GM11168 (cell line): Measurements from ENCODE around the gene KCTD14.
"Not testable (repeated sequence)": the region's sequence is repeated elsewhere in the genome, so short reads cannot be mapped to it uniquely, and the experiment has no call there.

Experiments used
- in situ Hi-C: fragments of 300-500 bp; cut with MboI; formaldehyde crosslinking; loops from one replicate; pipeline ENCODE4 v1.12.0; 2022; ENCODE audit warnings: low sequenced_read_pairs; ENCODE audit not compliant: unreplicated experiment

KCTD14 gene

DNA sequence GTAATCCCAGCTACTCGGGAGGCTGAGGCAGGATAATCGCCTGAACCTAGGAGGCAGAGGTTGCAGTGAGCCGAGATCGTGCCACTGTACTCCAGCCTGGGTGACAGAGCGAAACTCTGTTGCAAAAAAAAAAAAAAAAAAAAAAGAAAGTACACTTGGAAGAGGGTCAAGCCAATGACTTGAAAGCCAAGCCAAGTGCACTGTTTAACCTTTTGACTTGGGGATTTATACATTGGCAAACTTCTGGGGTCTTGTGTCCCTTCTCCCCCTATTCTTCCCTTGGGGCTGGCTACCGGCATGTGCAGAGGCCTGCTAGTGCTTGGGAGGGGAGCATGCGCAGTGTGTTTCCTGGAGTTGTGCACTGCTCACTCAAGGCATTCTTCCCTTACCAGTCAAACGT lies 26.3 kb upstream of the KCTD14 start:
- in situ Hi-C loops: no loop called here

DNA sequence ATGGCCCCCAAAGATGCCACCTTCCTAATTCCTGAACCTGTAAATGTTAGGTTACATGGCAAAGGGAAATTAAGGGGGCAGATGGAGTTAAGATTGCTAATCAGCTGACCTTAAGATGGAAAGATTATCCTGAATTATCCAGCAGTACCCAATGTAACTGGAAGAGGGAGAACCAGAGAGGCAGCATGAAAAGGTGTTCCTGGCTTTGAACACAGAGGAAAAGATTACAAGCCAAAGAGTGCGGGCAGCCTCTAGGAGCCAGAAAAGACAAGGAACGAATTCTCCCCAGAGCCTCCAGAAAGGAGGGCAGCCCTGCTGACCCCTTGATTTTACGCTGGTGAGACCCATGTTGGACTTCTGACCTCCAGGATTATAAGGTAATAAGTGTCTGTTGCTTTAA lies 25.5 kb upstream of the KCTD14 start:
- in situ Hi-C loops: no loop called here

DNA sequence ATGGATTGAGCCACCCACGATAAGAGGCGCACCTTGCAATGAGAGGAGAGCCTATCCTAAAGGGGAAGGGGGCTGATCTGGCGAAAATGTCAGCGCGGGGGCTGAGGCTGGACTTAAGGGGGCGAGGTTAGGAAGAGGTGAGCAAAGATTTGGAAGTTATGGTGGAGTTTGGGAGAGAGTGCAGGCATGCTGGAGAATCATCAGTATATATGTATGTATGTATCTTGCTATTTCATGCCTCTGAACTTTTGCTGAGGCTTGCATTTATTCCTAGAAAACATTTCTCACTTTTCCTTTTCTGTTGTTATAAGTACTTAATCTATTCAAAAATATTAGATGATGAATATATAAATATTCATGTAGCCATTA lies 23.4 kb upstream of the KCTD14 start:
- in situ Hi-C loops: no loop called here

DNA sequence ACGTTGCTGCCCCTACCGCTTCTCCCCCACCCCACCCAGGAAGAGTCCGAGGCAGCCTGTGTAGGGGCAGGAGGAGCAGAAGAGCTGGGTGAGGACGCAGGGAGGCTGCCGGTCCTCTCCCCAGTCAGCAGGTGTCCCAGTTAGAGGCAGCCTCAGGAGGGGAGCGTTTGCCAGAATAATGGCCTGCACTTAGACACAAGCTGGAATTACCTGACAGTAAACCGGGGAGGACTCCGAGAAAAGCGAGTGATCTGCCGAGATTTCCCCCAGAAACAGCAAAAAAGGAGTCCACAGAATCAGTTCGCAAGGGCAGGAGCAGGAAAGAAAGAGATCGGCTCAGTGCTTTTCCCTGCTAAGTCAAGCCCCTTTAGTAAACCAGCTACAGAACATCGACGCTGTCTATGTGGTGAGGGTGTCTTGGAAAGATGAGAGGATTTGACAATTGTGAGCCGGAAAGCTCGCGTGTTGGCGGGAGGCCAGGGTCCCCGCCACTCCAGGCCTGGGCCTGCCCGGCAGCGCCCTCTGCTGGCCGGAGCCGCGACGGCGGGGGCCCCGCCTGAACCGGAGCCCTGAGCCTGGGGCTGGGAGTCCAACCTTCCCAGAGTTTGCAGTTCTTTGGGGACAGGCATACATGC lies 22.9 kb upstream of the KCTD14 start:
- in situ Hi-C loops: no loop called here

DNA sequence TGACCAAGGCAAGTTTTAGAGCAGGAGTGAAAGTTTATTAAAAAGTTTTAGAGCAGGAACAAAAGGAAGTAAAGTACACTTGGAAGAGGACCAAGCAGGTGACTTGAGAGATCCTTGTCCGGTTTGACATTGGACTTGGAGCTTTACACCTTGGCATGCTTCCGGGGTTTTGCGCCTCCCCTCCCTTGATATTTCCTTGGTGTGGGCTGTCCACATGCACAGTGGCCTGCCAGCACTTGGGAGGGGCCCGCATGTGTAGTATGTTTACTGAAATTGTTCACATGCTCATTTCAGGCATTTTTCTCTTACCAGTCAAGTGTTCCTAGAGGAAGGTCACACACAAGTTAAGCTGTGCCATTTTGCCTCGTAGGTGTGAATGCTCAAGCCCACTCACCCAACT lies 21.6 kb upstream of the KCTD14 start:
- in situ Hi-C loops: no loop called here

DNA sequence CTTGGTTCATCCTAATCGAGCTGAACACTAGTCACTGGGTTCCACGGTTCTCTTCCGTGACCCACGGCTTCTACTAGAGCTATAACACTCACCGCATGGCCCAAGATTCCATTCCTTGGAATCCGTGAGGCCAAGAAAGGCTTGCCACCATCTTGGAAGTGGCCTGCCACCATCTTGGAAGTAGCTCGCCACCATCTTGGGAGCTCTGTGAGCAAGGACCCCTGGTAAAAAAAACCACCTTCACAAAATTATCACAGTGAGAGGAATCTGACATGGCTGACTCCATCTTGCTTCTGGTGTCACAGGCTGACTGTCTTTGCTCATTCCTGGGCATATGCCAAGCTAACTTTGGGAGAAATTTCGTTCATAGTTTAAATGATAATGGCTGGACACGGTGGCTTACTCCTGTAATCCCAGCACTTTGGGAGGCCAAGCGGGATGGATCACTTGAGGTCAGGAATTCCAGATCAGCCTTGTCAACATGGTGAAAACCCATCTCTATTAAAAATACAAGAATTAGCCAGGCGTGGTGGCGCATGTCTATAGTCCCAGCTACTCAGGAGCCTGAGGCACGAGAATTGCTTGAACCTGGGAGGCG lies 18.9 kb upstream of the KCTD14 start:
- in situ Hi-C loops: no loop called here

DNA sequence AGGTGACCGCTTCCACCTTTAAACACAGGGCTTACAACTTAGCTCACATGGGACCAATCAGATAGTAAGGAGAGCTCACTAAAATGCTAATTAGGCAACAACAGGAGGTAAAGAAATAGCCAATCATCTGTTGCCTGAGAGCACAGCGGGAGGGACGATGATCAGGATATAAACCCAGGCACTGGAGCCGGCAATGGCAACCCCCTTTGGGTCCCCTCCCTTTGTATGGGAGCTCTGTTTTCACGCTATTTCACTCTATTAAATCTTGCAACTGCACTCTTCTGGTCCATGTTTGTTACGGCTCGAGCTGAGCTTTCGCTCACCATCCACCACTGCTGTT lies 18.3 kb upstream of the KCTD14 start:
- in situ Hi-C loops: not testable (repeated sequence)

DNA sequence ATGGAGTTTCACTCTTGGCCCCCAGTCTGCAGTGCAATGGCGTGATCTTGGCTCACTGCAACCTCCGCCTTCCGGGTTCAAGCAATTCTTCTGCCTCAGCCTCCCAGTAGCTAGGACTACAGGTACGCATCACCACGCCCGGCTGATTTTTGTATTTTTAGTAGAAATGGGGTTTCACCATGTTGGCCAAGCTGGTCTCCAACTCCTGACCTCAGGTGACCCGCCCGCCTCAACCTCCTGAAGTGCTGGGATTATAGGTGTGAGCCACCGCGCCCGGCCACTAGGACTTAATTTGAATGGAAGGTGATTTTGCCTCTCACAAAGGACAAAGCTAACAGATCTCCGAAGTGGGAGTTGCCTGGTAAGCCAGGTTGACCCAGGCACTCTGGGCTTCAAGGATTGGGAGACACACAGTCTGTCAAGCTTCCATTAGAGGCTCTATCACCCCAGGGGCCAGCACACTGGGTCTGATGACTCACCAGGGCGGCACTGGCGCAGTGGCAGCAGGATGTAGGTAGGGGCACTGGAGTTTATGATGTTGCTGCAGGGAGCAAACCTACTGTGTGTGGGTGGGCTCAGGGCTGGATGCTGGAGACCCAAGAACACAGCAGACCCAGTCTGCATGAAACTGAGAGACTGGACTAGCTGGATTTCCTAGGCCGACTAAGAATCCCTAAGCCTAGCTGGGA lies 17.8 kb upstream of the KCTD14 start:
- in situ Hi-C loops: no loop called here

DNA sequence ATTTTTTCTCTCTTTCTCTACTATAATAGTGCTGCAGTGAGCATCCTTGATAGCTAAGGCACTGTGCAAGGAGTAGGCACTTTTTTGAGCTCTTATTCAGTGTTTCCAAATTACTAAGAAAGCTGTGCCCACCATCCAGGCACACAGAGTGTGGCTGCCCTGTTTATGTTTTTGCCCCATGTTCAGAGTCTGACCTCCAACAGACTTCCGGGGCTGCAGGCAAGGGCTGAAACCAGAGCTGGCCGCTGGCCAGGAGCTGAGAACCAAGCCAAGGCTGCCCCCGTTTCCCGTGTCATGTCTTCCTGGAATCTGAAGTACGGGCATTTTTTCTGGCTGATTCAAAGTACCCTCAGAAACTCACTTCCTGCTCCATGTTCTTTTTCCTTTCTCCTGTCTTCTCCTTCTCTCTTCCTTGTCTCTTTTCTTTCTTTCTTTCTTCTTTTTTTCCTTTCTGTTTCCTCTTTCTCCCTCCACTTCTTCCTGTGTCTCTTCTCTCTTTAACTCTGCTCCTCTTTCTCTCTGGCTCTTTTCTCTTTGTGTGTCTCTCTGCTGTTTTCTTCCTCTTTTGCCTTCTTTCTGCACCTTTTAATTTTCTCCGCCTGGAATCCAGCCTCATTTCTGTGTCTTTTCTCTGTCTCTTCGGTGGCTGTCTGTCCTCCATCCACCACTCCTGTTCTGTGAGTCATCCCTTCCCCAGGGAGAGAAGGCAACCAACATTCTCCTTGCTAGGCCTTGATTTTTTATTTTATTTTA lies 17.0 kb upstream of the KCTD14 start:
- in situ Hi-C loops: no loop called here

DNA sequence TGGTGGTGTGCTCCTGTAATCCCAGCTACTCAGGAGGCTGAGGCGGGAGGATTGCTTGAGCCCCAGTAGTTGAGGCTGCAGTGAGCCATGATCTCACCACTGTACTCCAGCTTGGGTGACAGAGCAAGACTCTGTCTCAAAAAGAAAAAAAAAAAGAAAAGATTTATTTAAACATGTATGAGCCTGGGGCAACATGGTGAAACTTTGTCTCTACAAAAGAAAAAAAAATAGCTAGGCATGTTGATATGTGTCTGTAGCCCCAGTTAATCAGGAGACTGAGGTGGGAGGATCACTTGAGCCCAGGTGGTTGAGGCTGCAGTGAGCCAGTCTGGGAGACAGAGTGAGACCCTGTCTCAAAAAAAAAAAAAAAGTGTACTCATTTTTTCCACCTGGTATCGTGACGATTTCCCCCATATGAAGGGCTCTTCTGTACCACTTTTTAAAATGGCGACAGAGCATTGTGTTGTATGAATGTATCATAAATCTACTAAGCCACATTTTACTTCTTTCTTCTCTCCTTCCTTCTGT lies 16.4 kb upstream of the KCTD14 start:
- in situ Hi-C loops: no loop called here

DNA sequence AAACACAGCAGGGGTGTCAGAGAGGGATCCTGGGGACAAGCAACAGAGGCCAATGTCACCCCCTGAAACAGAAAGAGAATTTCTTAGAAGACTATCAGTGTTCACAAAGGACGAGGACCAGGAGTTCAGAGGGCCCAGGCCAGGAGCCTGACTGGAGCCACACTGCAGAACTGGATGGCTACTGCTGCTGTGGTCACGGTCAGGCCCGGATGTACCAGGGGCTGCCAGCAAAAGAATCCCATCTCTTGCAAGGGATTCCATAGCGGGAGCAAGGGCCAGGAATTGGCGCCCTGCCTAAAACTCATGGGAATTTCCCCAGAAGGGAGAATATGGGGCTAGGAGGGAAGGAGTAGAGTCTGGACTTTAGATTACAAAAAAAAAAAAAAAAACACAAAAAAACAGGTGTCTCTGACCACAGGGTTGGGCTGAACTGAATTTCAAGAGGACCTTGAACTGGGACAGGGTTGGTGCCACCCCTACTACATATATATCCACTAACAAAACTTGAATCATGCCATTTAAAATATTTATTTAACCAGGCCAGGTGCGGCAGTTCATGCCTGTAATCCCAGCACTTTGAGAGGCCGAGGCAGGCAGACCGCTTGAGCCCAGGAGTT lies 15.7 kb upstream of the KCTD14 start:
- in situ Hi-C loops: no loop called here

DNA sequence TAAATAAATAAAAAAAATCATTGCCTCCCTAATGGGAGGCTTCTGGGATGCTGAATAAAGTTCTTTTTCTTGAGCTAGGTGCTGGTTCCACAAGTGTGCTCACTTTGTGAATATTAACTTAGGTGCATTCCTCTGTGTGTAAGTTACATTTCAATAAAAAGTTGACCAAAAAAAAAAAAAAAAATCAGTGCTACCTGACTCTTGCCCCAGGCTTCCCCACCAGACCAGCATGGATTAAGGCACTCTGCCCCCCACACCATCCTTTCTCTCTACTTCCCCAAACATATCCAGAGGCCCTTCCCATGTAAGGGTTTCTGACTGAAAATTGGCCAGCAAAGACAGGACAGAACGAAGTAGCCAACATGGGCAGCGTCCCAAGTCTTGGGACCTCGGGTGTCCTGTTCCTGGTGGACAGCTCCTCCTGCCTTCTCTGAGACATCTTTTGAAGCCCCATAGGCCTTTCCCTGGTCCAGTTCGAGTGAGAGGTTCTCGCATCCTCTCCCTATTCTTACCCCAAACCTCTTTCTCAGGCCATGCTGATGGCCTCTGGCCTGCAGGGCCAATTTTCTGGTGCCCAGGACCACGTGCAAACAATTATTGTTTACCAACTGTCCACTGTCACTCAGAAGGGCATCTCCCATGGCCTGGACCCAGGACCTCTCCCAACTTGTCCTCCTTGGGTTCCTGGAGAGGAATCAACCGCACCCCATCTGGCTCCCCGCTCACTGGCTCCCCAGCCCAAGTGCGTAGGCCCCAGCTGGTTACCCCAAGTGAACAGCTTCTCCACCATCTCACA lies 14.9 kb upstream of the KCTD14 start:
- in situ Hi-C loops: no loop called here

DNA sequence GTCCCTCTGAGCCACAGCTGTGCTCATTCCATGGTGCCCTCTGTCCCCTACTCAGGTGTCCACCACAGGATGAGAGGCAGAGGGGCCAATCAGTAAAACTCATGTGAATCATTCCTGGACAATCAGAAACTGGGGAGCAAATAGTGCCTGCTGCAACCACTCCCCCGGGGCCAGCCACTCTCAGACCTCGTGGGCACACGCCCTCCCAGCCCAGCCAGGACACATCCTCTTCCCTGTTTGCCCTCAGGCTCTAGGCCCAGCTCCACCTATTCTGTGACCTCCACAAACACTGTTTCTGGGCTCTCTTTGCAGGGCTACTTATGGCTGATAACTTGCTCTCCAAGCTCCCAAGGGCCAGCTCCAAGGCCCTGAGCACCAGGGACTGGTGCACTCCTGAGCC lies 14.0 kb upstream of the KCTD14 start:
- in situ Hi-C loops: no loop called here

DNA sequence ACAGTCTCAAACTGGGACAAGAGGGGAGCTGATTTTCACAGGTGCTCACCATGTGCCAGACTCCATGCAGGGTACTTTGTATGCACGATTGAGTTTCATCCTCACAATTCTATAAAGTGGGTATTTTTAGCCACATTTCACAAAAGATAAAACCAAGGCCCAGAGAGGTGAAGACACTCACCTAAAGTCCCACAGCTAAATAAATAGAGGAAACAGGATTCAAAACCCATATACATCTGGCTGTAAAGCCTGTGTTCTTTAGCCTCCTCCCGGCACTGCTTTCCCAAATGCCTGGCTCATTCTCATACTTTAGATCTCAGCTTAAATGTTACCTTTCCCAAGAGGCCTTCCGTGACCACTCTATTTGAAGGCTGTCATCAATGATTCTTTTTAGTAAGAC lies 13.2 kb upstream of the KCTD14 start:
- in situ Hi-C loops: no loop called here

DNA sequence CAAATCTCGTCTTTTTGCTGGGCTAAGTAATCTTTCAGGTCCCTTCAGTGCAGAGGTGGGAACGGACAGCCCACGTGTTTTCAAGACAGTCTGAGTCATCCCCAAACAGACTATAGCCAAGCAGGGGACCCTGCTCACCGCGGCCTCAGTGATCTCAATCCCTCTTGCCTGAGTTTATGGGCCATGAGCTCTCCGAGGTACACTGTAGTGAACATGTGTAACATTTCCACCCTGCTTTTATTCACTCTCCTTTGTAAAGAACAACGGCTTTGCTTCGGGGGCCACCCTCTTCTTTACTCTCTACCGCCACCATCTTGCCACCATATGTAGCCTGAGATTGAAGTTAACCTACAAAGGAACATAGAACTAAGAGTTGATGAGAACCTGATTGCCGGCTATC lies 11.5 kb upstream of the KCTD14 start:
- in situ Hi-C loops: no loop called here

DNA sequence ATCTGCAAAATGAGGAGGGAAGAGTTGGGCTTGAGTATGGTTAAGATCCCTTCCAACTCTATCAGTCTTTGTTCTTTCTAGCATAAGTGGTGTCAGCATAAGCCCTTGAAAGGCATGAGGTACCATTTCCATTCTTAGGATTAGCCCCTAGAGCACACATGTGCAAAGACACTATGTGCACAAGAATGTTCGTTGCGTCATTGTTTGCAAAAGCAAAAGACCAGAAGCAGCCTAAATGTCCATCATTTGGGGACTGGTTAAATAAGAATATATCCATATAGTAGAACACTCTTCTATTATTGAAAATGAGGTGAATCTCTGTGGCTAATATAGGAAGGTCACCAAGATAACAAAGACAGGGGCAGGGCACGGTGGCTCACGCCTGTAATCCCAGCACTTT lies 10.0 kb upstream of the KCTD14 start:
- in situ Hi-C loops: no loop called here

DNA sequence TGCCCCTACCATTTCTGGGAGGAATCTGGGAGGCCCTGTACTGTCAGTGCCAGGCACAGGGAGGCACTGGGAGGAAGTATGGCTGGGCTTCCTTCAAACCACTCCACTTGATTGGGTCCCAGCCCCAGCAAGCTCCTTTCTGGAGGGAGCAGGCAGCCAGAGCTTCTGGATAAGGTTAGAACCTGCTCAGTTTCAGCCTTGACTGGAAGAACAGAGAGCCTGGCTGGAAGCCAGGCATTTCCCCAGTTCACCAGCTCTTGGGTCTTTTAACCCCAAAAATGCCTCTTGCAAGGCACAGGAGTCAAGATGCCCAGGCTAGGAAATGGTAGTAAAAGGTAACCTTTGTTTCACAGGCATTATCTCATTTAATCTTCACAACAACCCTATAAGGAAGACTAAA lies 9.0 kb upstream of the KCTD14 start:
- in situ Hi-C loops: no loop called here

DNA sequence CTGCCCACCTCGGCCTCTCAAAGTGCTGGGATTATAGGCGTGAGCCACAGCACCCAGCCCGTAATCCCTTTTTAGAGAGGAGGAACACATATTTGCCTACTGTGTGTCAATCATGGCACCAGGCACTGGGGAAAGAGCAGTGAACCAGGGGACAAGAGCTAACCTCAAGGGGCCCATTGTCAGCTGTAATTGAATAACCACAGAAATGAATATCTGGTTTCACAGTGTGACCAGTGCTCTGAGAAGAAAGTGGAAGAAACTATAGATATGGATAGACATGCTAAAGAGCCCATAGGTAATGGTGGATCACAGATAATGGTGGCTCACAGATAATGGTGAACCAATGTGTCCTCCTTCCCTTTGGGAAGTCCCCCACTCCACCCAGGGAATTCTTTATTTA lies 8.6 kb upstream of the KCTD14 start:
- in situ Hi-C loops: no loop called here

DNA sequence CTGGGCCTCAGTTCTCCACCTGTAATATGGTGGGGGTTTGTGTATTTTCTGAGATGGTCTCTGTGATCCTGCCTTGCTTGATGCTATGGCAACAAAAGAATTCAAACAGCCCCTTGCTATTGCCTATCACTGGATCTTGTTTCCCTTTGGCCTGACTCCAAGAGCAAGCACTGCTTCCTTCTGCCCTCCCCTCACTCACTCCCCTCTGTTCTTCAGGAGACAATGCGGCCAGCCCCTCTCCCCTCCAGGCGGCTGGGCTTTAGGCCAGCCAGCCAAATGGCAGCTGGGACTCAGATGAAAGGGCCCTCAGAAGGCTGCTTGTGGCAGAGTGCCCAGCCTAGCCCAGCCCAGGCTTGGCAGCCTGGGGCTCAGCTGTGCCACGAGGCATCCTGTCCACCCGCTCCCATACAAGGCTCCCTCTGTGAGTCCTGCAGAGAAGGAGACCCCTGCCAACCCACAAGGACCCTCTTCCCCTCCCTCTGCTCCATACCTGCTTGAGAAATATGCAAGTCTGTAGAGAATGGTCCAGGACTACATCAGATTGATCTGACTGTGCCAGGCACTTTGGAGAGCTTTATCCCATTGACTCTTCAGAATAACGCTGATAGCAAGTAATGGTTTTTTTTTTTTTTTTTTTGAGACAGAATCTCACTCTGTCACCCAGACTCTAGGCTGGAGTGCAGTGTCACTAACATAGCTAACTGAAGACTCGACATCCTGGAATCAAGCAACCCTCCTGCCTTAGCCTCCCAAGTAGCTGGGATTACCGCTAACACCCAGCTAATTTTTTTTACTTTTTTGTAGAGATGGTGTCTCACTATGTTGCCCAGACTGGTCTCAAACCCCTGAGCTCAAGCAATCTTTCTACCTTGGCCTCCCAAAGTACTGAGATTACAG lies 7.6 kb upstream of the KCTD14 start:
- in situ Hi-C loops: no loop called here
